Measurements from ENCODE around the gene GDPD4.

GDPD4 gene

GRCh38 chr11:77188633-77189491 is 112.6 kb downstream of the GDPD4 start:
- H3K4me1 ChIP-seq (ENCODE audit: insufficient read depth, poor library complexity, severe bottlenecking): no peaks in the 10 kb centered on the region
- no peaks in the 10 kb centered on the region for H3K27me3 ChIP-seq (ENCODE audit: insufficient read depth, poor library complexity, severe bottlenecking)
- peak; percentile 69 for TF ChIP-seq CTCF (IDR thresholded peaks at IDR 0.05; ENCODE audit: poor library complexity, severe bottlenecking)
- ATAC-seq (ENCODE audit: low read depth) (no peak), DNase-seq (ENCODE audit: low spot score) (no peak)
- H3K9me3 ChIP-seq (ENCODE audit: severe bottlenecking): no peaks in the 10 kb centered on the region
- H3K36me3 ChIP-seq (ENCODE audit: low read depth): no peaks in the 10 kb centered on the region
- no peak overlapping the region for H3K4me3 ChIP-seq (ENCODE audit: severe bottlenecking)
- H3K27ac ChIP-seq (ENCODE audit: poor library complexity, severe bottlenecking): no peak overlapping the region

DNA sequence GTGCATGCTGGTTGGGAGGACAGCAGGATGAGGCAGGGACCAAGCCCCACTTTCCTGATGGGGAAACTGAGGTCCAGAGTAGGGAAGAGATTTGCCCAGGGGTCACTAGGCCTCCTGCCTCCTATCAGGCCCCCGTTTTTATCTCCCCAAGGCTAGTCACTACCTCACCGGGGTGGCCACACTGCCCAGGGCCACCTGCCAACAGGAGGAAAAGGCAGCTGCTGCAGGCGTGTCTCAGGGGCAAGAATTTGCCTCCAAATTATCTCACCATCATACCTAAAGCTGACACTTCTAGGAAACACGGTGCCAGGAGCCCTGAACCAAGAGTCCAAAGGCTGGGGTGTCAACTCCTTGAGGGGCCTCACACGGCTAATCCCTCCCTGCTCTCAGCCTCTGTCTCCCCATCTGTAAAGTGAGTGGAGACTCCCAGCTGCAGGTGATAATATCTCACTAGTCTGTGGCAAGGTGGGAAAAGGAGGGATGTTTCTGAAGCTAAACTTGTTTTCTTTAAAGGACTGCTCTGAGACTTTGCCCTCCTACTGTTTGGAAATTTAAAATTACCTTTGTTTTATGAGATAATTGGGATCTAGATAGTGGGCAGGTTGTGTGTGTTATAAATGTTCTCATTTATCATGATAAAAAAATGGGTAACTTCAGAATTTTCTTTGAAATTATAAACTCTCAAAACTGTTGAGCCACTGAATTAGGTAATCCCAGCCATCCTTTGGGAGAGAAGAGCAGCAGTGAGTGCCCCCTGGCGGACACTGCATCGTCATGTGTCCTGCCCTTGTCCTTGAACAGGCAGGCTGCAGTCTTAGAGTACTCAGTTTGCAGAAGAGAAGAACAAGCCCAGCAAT is 113.5 kb downstream of the GDPD4 start:
- peak; percentile 91 for TF ChIP-seq CTCF (IDR thresholded peaks at IDR 0.05; ENCODE audit: poor library complexity, severe bottlenecking)
- H3K4me3 ChIP-seq (ENCODE audit: severe bottlenecking): no peak overlapping the region
- H3K4me1 ChIP-seq (ENCODE audit: insufficient read depth, poor library complexity, severe bottlenecking): no peaks in the 10 kb centered on the region
- H3K27me3 ChIP-seq (ENCODE audit: insufficient read depth, poor library complexity, severe bottlenecking): no peaks in the 10 kb centered on the region
- ATAC-seq (ENCODE audit: low read depth): peak; percentile 69
- H3K27ac ChIP-seq (ENCODE audit: poor library complexity, severe bottlenecking): no peak overlapping the region
- no peak for DNase-seq (ENCODE audit: low spot score)
- H3K36me3 ChIP-seq (ENCODE audit: low read depth): no peaks in the 10 kb centered on the region
- no peaks in the 10 kb centered on the region for H3K9me3 ChIP-seq (ENCODE audit: severe bottlenecking)

- no peak for ATAC-seq (ENCODE audit: low read depth)
These were observed 114.3 kb downstream of the GDPD4 start for GRCh38 chr11:77187111-77187750.

DNA sequence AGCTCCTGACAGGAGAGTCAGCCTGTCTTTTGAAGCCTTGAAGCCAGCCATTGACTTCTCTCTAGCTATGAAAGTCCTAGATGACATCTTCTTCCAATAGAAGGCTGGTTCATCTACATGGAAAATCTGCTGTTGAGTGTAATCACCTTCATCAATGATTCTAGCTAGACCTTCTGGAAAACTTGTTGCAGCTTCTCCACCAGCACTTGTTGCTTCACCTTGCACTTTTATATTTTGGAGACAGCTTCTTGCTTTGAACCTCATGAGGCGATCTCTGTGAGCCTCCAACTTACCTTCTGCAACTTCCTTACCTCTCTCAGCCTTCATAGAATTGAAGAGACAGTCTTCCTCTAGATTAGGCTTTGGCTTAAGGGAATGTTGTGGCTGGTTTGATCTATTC is 115.2 kb downstream of the GDPD4 start:
- Histone ChIP-seq H3K4me1 (ENCODE audit: insufficient read depth, poor library complexity, severe bottlenecking) (no peaks in the 10 kb centered on the region), H3K36me3 (ENCODE audit: low read depth) (no peaks in the 10 kb centered on the region), H3K9me3 (ENCODE audit: severe bottlenecking) (no peaks in the 10 kb centered on the region), H3K27me3 (ENCODE audit: insufficient read depth, poor library complexity, severe bottlenecking) (no peaks in the 10 kb centered on the region), H3K4me3 (ENCODE audit: severe bottlenecking) (no peak overlapping the region), H3K27ac (ENCODE audit: poor library complexity, severe bottlenecking) (no peak overlapping the region)
- no peak for TF ChIP-seq CTCF (IDR thresholded peaks at IDR 0.05; ENCODE audit: poor library complexity, severe bottlenecking)
- DNase-seq (ENCODE audit: low spot score) (no peak), ATAC-seq (ENCODE audit: low read depth) (no peak)

More at GRCh38 chr11:77187111-77187750, 114.3 kb downstream of the GDPD4 start:
- Histone ChIP-seq H3K27ac (ENCODE audit: poor library complexity, severe bottlenecking) (no peak overlapping the region), H3K36me3 (ENCODE audit: low read depth) (no peaks in the 10 kb centered on the region), H3K4me1 (ENCODE audit: insufficient read depth, poor library complexity, severe bottlenecking) (no peaks in the 10 kb centered on the region), H3K9me3 (ENCODE audit: severe bottlenecking) (no peaks in the 10 kb centered on the region), H3K4me3 (ENCODE audit: severe bottlenecking) (no peak overlapping the region), H3K27me3 (ENCODE audit: insufficient read depth, poor library complexity, severe bottlenecking) (no peaks in the 10 kb centered on the region)
- TF ChIP-seq CTCF (IDR thresholded peaks at IDR 0.05; ENCODE audit: poor library complexity, severe bottlenecking): no peak
- DNase-seq (ENCODE audit: low spot score): no peak

Measured in RWPE2 (cell line).